ENCODE results near the gene GP2. TPM values are rescaled to one million over a fixed set of nuclear protein-coding genes. Genes with fewer than 3 reads are reported as not detected.

GP2 gene
- total and polyA plus RNA-seq, 2 donors (not counting 3 experiments of a cell fraction or from before 2014, with no cell fraction given): not detected

GRCh38 chr16:20336955-20337354 is 9.6 kb upstream of the GP2 start:
- intact Hi-C loops (cut with micrococcal nuclease) (no loop called here), dilution Hi-C loops (cut with MboI; ENCODE audit: extremely low pct_ligation_motif_present, low sequenced_read_pairs) (no loop called here)
- H2AFZ ChIP-seq (ENCODE audit: low read depth, low read length): no peak overlapping the region
- no peak for TF ChIP-seq MYC (IDR thresholded peaks at IDR 0.05; ENCODE audit: low read depth, low read length)
- TF ChIP-seq JUN (IDR thresholded peaks at IDR 0.05; ENCODE audit: borderline replicate concordance, insufficient read depth, insufficient read length, low read depth): no peak
- TF ChIP-seq FOS (IDR thresholded peaks at IDR 0.05; ENCODE audit: borderline replicate concordance, insufficient read depth, low read length): no peak
- no peak for TF ChIP-seq POLR2AphosphoS5 (IDR thresholded peaks at IDR 0.05; ENCODE audit: insufficient read depth, low read depth, low read length)
- no peak for TF ChIP-seq EZH2 (IDR thresholded peaks at IDR 0.05; ENCODE audit: borderline replicate concordance, low read depth, low read length, severe bottlenecking)
- TF ChIP-seq, protein P1, sequence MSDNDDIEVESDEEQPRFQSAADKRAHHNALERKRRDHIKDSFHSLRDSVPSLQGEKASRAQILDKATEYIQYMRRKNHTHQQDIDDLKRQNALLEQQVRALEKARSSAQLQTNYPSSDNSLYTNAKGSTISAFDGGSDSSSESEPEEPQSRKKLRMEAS (IDR thresholded peaks at IDR 0.05; ENCODE audit: insufficient read depth, insufficient read length): no peak
- TF ChIP-seq POLR2A (IDR thresholded peaks at IDR 0.05; ENCODE audit: low read depth, low read length): no peak
- TF ChIP-seq, protein P2, sequence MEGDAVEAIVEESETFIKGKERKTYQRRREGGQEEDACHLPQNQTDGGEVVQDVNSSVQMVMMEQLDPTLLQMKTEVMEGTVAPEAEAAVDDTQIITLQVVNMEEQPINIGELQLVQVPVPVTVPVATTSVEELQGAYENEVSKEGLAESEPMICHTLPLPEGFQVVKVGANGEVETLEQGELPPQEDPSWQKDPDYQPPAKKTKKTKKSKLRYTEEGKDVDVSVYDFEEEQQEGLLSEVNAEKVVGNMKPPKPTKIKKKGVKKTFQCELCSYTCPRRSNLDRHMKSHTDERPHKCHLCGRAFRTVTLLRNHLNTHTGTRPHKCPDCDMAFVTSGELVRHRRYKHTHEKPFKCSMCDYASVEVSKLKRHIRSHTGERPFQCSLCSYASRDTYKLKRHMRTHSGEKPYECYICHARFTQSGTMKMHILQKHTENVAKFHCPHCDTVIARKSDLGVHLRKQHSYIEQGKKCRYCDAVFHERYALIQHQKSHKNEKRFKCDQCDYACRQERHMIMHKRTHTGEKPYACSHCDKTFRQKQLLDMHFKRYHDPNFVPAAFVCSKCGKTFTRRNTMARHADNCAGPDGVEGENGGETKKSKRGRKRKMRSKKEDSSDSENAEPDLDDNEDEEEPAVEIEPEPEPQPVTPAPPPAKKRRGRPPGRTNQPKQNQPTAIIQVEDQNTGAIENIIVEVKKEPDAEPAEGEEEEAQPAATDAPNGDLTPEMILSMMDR (IDR thresholded peaks at IDR 0.05; ENCODE audit: extremely low read depth in 1 of 2, insufficient read depth in 1 of 2, low read depth in 1 of 2, low read length in 2 of 2): no peak
- no peak for TF ChIP-seq GATA2 (IDR thresholded peaks at IDR 0.05; ENCODE audit: insufficient read depth, insufficient read length, low read depth, low read length)
- POLR2A ChIA-PET: no interaction called here
- no peaks in the 10 kb centered on the region for H3K36me3 ChIP-seq (ENCODE audit: control insufficient read depth in 2 of 2, extremely low read depth in 1 of 2, insufficient read depth in 2 of 2, low read length in 2 of 2)
- no peak overlapping the region for H3K4me2 ChIP-seq (ENCODE audit: insufficient read depth, low read length)
- H3K9me3 ChIP-seq (replicated peaks; ENCODE audit: control insufficient read depth, insufficient read depth, low read length): no peaks in the 10 kb centered on the region
- CTCF ChIA-PET: no interaction called here
- FAIRE-seq (no peak), DNase-seq (ENCODE audit: low read depth, low spot score) (no peak)
- BruUV-seq (replicated peaks): no TSS peak
- no peaks in the 10 kb centered on the region for H3K9me1 ChIP-seq (replicated peaks; ENCODE audit: control insufficient read depth, extremely low read depth, insufficient read depth, low read length)
- no peaks in the 10 kb centered on the region for H3K79me2 ChIP-seq (ENCODE audit: control insufficient read depth, insufficient read depth, low read length)
- no peak overlapping the region for H3K9ac ChIP-seq (replicated peaks; ENCODE audit: extremely low read depth, insufficient read depth, low read length)
- H3K4me3 ChIP-seq (replicated peaks in 1 of 3; ENCODE audit: insufficient read depth in 1 of 3, low read depth in 1 of 3, low read length in 3 of 3): no peak overlapping the region
- H3K27ac ChIP-seq (ENCODE audit: insufficient read depth, low read depth, low read length): no peak overlapping the region
- H3K27me3 ChIP-seq (ENCODE audit: control insufficient read depth in 2 of 2, insufficient read depth in 2 of 2, low read length in 2 of 2): no peaks in the 10 kb centered on the region
- no peaks in the 10 kb centered on the region for H4K20me1 ChIP-seq (replicated peaks; ENCODE audit: control insufficient read depth, extremely low read depth, insufficient read depth, low read length)
- no peaks in the 10 kb centered on the region for H3K4me1 ChIP-seq (ENCODE audit: control insufficient read depth, extremely low read depth, insufficient read depth, low read length)

Data from endothelial cell of umbilical vein (primary cell).